Glomerular visceral epithelial cell (primary cell): ENCODE measurements around the gene SLC45A3.

ENCODE experiments used
- DNase-seq: peaks from one replicate; pipeline ENCODE4 v3.0.0-alpha.2; 2016; ENCODE audit errors: extremely low spot score

SLC45A3 gene

GRCh38 chr1:205669341-205670149, 10.8 kb downstream of the SLC45A3 start:
- no peak for DNase-seq

- DNase-seq: no peak
These were observed 11.4 kb downstream of the SLC45A3 start for GRCh38 chr1:205668951-205669340.

- no peak for DNase-seq
These were observed 12.2 kb downstream of the SLC45A3 start for GRCh38 chr1:205667909-205668643.

- DNase-seq: no peak
These were observed 13.7 kb downstream of the SLC45A3 start for GRCh38 chr1:205666372-205667166.

- peak; percentile 15 for DNase-seq
These were observed 14.9 kb downstream of the SLC45A3 start for GRCh38 chr1:205665201-205666045.

GRCh38 chr1:205664399-205665017, 15.8 kb downstream of the SLC45A3 start:
- peak; percentile 48 for DNase-seq

- DNase-seq: no peak
These were observed 16.9 kb downstream of the SLC45A3 start for GRCh38 chr1:205663286-205663936.

GRCh38 chr1:205662791-205663190, 17.5 kb downstream of the SLC45A3 start:
- DNase-seq: no peak

- no peak for DNase-seq
These were observed 18.1 kb downstream of the SLC45A3 start for GRCh38 chr1:205662135-205662738.

GRCh38 chr1:205661429-205662134, 18.7 kb downstream of the SLC45A3 start:
- DNase-seq: no peak

GRCh38 chr1:205660361-205660760, 19.9 kb downstream of the SLC45A3 start:
- no peak for DNase-seq

- peak; percentile 69 for DNase-seq
These were observed 21.2 kb downstream of the SLC45A3 start for GRCh38 chr1:205658943-205659581.

GRCh38 chr1:205656236-205656635, 24.1 kb downstream of the SLC45A3 start:
- DNase-seq: peak; percentile 30

GRCh38 chr1:205652984-205653383, 27.3 kb downstream of the SLC45A3 start:
- no peak for DNase-seq

- DNase-seq: no peak
These were observed 30.1 kb downstream of the SLC45A3 start for GRCh38 chr1:205650241-205650640.

GRCh38 chr1:205645519-205645918, 34.8 kb downstream of the SLC45A3 start:
- DNase-seq: no peak

- no peak for DNase-seq
These were observed 37.5 kb downstream of the SLC45A3 start for GRCh38 chr1:205642679-205643307.

- DNase-seq: no peak
These were observed 40.7 kb downstream of the SLC45A3 start for GRCh38 chr1:205639567-205639966.
